Fibroblast of lung (primary cell): ENCODE results near the gene ACSS1.

ENCODE experiments used
- EZH2 ChIP-seq: IDR thresholded peaks from 2 replicates; pipeline ENCODE4 v1.5.1; 2012; ENCODE audit warnings: low read length, control low read depth, mild to moderate bottlenecking; ENCODE audit errors: missing control alignments
- TF ChIP-seq, protein P1 (sequence below), 2 donors: IDR thresholded peaks in 1 of 2; conservative IDR thresholded peaks in 1 of 2; 1 replicate in 1 of 2; 2 replicates in 1 of 2; pipeline ENCODE4 v1.5.1; 2011 to 2012; ENCODE audit warnings: low read length in 2 of 2, control low read depth in 1 of 2, inconsistent platforms in 1 of 2, low read depth in 1 of 2, mild to moderate bottlenecking in 1 of 2

DNA sequence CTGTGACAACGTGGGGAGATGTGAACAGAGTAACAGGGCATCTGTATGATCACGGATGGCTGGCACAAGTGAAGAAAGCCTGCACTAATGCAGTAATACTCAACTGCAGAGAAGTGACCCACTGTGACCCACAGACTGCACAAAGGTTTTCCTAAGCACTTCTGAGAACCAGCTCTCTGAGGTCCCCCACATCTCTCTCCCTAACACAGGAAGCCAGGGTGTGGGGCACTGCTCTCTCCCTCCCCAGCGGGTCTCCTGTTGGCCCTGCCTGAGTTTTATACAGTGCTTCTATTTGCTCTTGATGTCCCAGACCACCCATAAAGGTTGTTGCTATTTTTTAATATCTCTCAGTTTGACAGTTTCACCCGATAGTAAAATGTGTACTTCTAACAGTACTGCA lies 76.7 kb downstream of the ACSS1 start:
- TF ChIP-seq, protein P1, sequence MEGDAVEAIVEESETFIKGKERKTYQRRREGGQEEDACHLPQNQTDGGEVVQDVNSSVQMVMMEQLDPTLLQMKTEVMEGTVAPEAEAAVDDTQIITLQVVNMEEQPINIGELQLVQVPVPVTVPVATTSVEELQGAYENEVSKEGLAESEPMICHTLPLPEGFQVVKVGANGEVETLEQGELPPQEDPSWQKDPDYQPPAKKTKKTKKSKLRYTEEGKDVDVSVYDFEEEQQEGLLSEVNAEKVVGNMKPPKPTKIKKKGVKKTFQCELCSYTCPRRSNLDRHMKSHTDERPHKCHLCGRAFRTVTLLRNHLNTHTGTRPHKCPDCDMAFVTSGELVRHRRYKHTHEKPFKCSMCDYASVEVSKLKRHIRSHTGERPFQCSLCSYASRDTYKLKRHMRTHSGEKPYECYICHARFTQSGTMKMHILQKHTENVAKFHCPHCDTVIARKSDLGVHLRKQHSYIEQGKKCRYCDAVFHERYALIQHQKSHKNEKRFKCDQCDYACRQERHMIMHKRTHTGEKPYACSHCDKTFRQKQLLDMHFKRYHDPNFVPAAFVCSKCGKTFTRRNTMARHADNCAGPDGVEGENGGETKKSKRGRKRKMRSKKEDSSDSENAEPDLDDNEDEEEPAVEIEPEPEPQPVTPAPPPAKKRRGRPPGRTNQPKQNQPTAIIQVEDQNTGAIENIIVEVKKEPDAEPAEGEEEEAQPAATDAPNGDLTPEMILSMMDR (conservative IDR thresholded peaks at IDR 0.05 in 1 of 2, IDR thresholded peaks at IDR 0.05 in 1 of 2; ENCODE audit: low read depth in 1 of 2, low read length in 2 of 2): no peak
- TF ChIP-seq EZH2: no peak
